Measurements from ENCODE around the gene C4B.
"Not testable (repeated sequence)": the region's sequence is repeated elsewhere in the genome, so short reads cannot be mapped to it uniquely, and the experiment has no call there.

GRCh38 chr6:32004864-32005537 is 9.6 kb upstream of the C4B start:
- TF ChIP-seq CTCF, POLR2A, POLR2AphosphoS5 (IDR thresholded peaks at IDR 0.05): not testable (repeated sequence)

Data from prostate gland (tissue), 2 donors.